Measurements from ENCODE around the gene RPL23. TPM values are rescaled to one million over a fixed set of nuclear protein-coding genes. Genes with fewer than 3 reads are reported as not detected.
"Not testable (repeated sequence)": the region's sequence is repeated elsewhere in the genome, so short reads cannot be mapped to it uniquely, and the experiment has no call there.

Gene RPL23
- total RNA-seq, 2 experiments from 2014 or later, result 1,908 to 1,957 TPM

GRCh38 chr17:38864636-38865398 is 11.3 kb upstream of the RPL23 start:
- CTCF ChIA-PET, result no interaction called here
- Mint-ChIP-seq H3K27me3 (peaks cover 1% of the 10 kb centered on the region), H3K4me3 (no peak overlapping the region), H3K9me3 (no peaks in the 10 kb centered on the region), H3K36me3 (ENCODE audit: low read depth) (peaks cover 3% of the 10 kb centered on the region), H3K27ac (no peak overlapping the region), H3K4me1 (ENCODE audit: low read depth) (peaks cover 17% of the 10 kb centered on the region)
- no peak for ATAC-seq
- POLR2A ChIA-PET, result interaction anchor here (1.1 to 3.0 kb wide), 3 partner anchors 11 to 18 kb away, joined by 3 to 16 read pairs (median 4); partner anchors contain the start of gene RPL23
- DNase-seq, result no peak
- TF ChIP-seq CTCF (IDR thresholded peaks at IDR 0.05), result no peak
- intact Hi-C loops (cut with micrococcal nuclease), result no loop called here

GRCh38 chr17:38861399-38861843 is 7.9 kb upstream of the RPL23 start:
- ChIA-PET CTCF (interaction anchor here (1.3 kb wide), 1 partner anchor 122 kb away, joined by 4 read pairs; no protein-coding TSS in a partner anchor), POLR2A (no interaction called here)

GRCh38 chr17:38857271-38857670 is 3.8 kb upstream of the RPL23 start:
- H3K27ac Mint-ChIP-seq, result no peak overlapping the region
- no peak for TF ChIP-seq CTCF (IDR thresholded peaks at IDR 0.05)
- POLR2A ChIA-PET, result interaction anchor here (0.7 to 1.2 kb wide), 3 partner anchors 10 to 296 kb away, joined by 3 to 4 read pairs (median 3); no protein-coding TSS in a partner anchor
- H3K4me1 Mint-ChIP-seq (ENCODE audit: low read depth), result peaks cover 11% of the 10 kb centered on the region
- ATAC-seq, result no peak
- DNase-seq, result no peak
- no peaks in the 10 kb centered on the region for H3K27me3 Mint-ChIP-seq
- H3K9me3 Mint-ChIP-seq, result no peaks in the 10 kb centered on the region
- peaks cover 13% of the 10 kb centered on the region for H3K36me3 Mint-ChIP-seq (ENCODE audit: low read depth)
- CTCF ChIA-PET, result interaction anchor here (0.6 kb wide), 1 partner anchor 106 kb away, joined by 3 read pairs; no protein-coding TSS in a partner anchor
- no peak overlapping the region for H3K4me3 Mint-ChIP-seq
- intact Hi-C loops (cut with micrococcal nuclease), result no loop called here

More at GRCh38 chr17:38861399-38861843, 7.9 kb upstream of the RPL23 start:
- intact Hi-C loops (cut with micrococcal nuclease), result no loop called here
- ATAC-seq, result peak; percentile 81
- Mint-ChIP-seq H3K9me3 (no peaks in the 10 kb centered on the region), H3K36me3 (ENCODE audit: low read depth) (no peaks in the 10 kb centered on the region), H3K27me3 (no peaks in the 10 kb centered on the region), H3K4me3 (peak overlapping the region; percentile 31), H3K27ac (no peak overlapping the region), H3K4me1 (ENCODE audit: low read depth) (peaks cover 3% of the 10 kb centered on the region)
- no peak for TF ChIP-seq CTCF (IDR thresholded peaks at IDR 0.05)
- DNase-seq, result peak; percentile 64

GRCh38 chr17:38855101-38855714 is 1.7 kb upstream of the RPL23 start:
- Mint-ChIP-seq H3K27ac (peak overlapping the region; percentile 99), H3K4me1 (ENCODE audit: low read depth) (peaks cover 28% of the 10 kb centered on the region), H3K4me3 (peak overlapping the region; percentile 31), H3K36me3 (ENCODE audit: low read depth) (peaks cover 34% of the 10 kb centered on the region)
- ChIA-PET CTCF (interaction anchor here (1.1 to 3.0 kb wide), 7 partner anchors 13 to 298 kb away, joined by 3 to 11 read pairs (median 9); partner anchors contain the start of gene LASP1), POLR2A (interaction anchor here (0.6 to 8.3 kb wide), 8 partner anchors 15 to 70 kb away, joined by 4 to 106 read pairs (median 10); partner anchors contain the start of genes CWC25, LASP1 and LASP1NB)
- ATAC-seq, H3K27me3 Mint-ChIP-seq, DNase-seq, H3K9me3 Mint-ChIP-seq: not testable (repeated sequence)
- intact Hi-C loops (cut with micrococcal nuclease), result loop anchor here (2.0 kb wide), 1 partner anchor 14 kb away; no protein-coding TSS in a partner anchor

GRCh38 chr17:38852771-38853291 is 690 bp downstream of the RPL23 start:
- Mint-ChIP-seq H3K4me1 (ENCODE audit: low read depth) (peaks cover 40% of the 10 kb centered on the region), H3K36me3 (ENCODE audit: low read depth) (peaks cover 55% of the 10 kb centered on the region), H3K27ac (peak overlapping the region; percentile 99), H3K4me3 (peak overlapping the region; percentile 99), H3K27me3 (no peaks in the 10 kb centered on the region), H3K9me3 (no peaks in the 10 kb centered on the region)
- POLR2A ChIA-PET, result interaction anchor here (0.8 to 8.3 kb wide), 25 partner anchors 11 to 312 kb away, joined by 3 to 106 read pairs (median 6); partner anchors contain the start of genes CWC25, LASP1, LASP1NB and MLLT6
- DNase-seq (no peak), ATAC-seq (no peak)
- intact Hi-C loops (cut with micrococcal nuclease), result no loop called here
- TF ChIP-seq CTCF (IDR thresholded peaks at IDR 0.05), result no peak
- CTCF ChIA-PET, result interaction anchor here (1.5 to 3.0 kb wide), 4 partner anchors 15 to 301 kb away, joined by 3 to 9 read pairs (median 8); no protein-coding TSS in a partner anchor
